Measurements from ENCODE around the gene MIPOL1.

Gene MIPOL1

GRCh38 chr14:37601865-37602264 is 404.1 kb downstream of the MIPOL1 start:
- no peak for DNase-seq
